GM19238 (cell line): ENCODE data around the gene ATP11A.
"Not testable (repeated sequence)": the region's sequence is repeated elsewhere in the genome, so short reads cannot be mapped to it uniquely, and the experiment has no call there.

Source experiments
- DNase-seq: peaks from one replicate; pipeline ENCODE4 v3.0.0; 2011; ENCODE audit warnings: low spot score; ENCODE audit not compliant: insufficient read length

The ATP11A gene

DNA sequence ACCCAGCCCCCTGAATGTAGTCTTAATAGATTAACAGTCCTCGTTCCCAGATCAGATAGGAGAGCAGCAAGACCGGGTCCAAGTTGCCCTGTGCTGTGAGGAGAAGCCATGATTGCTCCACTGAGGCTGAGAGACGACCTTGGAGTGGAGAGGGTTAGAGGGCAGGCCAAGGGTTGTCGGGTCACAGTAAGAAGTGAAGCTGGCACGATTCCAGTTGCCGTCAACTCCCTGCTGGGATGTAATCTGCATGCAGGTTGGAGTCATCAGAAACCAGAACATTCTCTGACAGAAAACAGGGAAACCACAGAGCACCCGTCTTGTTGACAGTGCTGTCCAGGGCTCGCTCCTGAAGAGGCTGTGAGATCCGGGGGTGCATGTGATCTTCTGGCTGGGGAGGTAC lies 19.0 kb upstream of the ATP11A start:
- no peak for DNase-seq

DNA sequence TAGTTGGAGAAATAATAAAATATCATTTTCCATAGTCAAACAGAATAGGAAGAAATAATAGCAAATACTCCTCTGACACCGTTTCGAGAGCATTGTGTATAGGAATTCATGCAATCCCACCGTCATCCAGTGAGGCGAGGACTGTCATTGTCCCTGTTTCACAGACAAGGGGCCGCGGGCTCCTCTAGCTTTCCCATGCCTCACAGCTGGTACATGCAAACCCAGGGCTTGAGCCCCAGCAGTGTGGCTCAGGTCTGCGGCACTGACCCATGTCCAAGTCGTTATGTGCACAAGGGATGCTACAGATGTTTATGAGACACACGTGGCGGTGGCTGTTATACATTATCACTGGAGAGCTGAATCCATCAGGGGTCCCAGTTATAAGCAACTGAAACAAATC lies 18.5 kb upstream of the ATP11A start:
- DNase-seq: no peak

DNA sequence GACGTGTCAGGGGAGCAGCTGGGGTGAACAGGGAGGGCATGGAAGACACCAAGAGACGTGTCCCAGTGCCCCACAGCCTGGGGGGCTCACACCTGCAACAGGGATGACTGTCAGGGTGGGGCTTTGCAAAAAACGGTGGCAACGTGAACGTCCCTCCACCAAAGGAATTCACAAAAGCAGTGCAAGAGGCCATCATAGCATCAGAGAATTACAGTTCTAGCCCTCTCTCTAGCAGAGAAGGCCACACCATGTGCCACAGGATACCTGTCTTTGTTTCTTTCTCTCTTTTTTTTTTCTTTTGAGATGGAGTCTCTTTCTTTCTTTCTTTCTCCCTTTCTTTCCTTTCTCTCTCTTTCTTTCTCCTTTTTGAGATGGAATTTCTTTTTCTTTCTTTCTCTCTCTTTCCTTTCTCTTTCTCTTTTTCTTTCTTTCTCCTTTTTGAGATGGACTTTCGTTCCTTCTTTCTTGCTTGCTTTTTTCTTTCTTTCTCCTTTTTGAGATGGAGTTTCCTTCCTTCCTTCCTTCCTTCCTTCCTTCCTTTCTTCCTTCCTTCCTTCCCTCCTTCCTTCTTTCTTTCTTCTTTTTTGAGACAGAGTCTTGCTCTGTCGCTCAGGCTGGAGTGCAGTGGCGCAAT lies 17.1 kb upstream of the ATP11A start:
- no peak for DNase-seq

DNA sequence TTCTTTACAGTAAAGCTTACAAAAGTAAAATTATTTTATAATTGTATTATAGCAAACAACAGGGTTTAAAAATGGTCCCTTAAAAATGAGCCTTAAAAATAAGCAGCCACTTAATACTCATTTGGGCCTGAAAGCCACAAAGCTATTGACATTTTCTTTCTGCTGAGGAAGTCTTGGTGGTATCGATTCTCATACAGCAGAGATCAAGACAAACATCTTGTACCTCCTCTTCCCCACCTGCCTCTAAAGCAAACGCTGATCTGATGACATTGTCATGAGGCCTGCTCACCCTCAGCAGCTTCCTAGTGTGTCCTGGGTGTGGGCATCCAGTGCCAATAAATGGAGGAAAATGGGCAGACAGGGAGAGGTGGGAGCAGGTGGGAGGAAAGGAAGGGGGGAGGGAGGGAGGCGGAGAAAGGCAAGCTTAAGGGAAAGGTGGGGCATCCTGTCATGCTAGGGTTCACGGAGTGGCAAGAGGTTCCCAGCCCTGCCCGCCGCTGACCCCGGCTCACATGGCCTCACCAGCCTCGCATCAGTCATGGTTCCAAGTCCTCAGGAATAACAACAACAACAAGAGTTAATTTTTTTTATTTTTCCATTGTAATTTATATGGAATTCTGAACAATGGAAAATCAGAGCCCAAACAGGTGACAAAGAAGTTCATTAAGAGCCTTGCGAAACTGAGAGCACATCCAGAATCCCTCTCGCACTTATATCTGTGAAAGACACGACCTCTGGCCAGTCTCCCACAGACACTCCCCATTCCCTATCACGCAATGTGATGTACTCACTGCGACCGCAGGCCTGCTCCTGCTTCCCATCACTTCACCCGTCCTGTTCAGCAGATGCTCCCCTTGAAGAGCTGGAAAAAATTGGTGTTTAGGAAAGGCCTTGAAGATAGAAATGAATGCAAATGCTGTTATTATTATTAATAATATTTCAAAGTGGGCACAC lies 15.1 kb upstream of the ATP11A start:
- DNase-seq: no peak

DNA sequence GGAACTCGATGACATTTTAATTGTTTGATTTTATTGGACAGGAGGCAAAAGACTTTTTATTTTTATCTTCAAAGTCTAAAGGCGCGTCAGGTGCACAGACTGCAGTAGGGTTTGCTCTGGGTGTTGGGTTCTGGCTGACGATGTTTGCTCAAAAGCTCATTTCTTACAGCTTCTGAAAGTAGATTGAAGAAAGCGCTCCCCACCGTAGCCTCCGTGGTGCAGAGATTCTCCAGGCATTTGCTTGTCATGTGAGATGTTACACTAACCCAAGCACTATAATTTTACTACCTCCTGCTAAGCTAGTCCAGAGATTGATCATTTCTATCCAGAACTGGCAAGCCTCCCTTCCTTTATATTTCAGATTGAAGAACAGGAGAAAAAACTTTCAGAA lies 14.5 kb upstream of the ATP11A start:
- no peak for DNase-seq

DNA sequence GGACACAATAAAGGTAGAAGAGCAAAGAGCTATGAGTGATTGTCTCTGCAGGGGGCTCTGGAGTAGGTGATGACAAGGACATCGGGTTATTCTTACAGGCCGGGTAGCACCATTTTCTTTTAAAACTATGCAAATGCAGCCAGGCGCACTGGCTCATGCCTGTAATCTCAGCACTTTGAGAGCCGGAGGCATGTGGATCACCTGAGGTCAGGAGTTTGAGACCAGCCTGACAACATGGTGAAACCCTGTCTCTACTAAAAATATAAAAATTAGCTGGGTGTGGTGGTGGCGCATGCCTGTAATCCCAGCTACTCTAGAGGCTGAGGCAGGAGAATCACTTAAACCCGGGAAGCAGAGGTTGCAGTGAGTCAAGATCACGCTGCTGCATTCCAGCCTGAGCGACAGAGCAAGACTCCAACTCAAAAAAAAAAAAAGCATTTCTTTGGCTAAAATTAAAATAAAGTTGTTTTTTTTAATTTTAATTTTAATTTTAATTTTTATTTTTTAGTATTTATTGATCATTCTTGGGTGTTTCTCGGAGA lies 12.3 kb upstream of the ATP11A start:
- DNase-seq: not testable (repeated sequence)

DNA sequence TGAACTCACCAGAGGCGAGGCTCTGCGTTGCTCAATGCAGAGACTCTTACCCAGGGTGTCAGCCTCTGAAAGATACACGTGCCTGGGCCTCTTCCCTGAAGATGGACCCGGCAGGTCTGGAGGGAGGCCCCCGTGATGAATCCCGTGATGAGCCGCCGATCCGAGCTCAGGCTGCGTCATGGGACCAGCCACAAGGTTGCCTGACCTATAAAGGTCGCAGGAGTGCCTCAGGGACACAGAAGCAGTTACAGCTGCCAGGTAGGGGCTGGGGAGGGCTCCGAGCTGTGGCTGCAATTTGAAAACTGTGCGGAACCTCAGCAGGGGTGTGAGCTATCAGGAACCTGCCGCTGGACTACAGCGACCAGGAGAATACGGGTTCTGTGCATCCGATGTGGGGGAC lies 10.5 kb upstream of the ATP11A start:
- no peak for DNase-seq

DNA sequence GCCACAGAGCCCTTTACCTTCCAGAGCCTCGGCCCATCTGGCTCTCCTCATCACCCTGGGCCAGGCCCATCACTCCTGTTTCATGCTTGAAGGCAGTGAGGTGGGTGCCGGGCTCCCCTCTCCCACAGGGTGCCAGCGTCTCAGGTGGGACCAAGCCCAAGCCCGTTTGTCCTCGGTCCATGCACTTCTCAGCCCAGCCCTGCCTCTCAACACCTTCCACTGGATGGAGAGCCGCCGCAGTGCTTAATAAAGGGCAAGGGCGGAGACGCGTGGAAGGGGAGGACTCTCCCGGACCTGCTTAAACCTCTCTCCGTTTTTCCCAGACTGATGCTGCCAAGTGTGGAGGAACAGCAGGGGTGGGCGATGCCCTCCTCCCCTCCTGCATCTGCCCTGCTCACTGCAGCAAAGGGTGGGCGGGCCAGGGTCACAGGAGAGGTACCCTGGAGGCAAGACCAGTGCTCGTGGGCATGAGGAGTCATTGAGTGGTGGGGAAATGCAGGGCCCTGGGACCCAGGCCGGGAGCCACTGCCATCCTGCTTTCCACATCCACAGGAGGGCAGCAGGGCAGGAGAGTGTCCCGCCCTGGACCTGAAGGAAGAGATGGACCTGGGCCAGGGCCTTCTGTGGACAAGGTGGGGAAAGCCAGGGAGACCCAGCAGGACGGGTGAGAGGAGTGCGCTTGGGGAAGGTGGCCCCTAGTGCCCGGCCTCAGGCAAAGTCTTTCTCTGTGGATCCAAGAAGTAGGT lies 9.7 kb upstream of the ATP11A start:
- no peak for DNase-seq

DNA sequence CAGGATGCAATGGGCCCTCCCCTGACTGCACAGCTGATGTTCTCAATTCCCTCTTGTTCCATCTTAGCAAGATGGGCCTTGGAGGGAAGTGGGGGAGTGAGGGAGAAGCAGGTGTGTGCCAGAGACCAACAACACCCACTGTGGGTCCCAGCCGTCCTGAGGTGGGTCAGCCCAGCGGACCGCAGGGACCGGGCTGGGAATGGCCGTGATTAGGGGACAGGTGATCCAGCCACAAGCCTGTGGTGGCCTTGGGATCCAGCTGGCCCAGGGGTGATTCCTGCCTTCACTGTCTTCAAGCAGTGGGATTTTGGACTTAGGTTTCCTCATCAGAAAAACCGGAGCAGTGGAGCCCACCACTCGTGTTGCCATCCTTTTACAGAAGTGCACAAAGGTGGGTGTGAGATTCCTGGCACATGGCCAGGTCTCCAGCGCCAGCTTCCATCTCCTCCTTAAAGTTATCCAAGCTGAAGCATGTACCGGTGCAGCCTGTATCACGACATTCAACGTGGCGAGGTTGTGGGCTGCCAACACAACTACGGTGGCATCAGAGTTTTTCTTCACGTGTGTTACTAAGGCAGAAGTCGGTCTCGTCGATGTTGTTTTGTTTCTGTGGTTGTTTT lies 9.0 kb upstream of the ATP11A start:
- DNase-seq: no peak

DNA sequence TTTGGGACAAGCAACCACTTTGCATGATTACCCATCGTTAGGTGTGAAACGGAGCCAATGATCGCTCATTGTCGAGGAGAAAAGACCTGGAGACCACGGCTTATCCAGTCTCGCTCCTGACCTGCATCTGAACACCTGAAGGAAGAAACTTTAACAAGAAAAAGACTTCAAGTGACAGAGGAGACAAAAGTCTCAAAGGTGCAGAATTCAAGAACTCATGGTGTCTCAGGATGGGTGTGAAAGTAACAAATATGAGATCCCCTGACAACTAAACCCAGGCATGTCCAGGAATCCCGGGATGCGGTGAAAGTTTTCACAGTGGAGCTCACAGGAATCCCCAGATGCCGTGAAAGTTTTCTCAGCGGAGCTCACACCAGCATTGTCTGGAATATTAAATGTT lies 6.3 kb upstream of the ATP11A start:
- DNase-seq: no peak

DNA sequence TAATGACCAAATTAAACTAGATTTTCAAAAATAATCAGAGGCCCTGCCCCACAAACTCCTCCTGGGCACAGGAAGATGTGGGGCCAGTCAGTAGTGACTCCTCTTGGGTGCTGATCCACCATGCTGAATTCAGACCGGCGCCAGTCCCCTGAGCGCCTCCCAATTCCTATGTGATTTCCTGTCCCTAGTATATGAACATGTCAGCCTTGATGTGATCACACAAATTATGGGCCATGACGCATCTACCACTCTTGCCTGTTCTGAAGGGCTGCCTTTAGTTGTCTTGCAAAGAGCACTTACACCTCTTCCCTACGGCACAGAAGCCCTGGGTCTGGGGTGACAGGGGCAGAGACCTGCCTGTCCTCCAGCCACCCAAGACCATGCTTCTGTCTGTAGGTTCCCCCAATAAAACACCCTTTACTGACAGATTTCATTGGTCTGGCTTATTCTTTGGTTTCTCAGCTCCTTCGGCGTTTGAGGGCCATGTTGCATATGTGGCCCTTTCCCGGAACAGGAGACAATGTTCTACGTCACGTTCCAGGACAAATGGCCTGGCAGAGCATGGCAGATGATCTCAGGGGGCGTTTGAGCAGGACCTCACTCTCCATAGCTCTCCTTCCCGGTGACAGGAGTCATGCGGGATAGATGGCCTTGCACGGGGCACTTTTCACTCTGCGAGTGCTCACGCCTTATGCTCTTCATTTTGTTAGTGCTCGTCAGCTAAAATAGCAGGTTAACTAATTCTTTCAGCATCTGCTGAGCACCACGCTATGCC lies 5.6 kb upstream of the ATP11A start:
- no peak for DNase-seq

DNA sequence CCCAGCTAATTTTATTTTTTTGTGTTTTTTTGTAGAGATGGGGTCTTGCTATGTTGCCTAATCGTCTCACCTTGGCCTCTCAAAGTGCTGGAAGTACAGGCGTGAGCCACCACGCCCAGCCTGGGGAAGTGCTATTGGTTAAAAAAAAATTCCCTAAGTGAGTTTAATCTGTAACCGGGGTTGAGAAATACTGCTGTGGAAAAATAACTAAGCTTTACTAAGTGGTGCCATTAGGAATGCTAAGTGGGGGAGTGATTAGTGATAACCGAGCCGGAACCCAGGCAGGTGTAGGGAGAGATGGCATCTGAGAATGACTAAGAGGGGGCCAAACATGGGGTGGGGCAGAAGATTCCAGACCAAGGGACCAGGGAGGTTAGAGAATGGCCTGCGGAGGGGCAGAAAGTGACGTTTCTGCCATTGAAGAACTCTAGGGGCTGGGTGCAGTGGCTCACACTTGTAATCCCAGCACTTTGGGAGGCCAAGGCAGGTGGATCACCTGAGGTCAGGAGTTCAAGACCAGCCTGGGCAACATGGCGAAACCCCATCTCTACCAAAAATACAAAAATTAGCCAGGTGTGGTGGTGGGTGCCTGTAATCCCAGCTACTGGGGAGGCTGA lies 4.5 kb upstream of the ATP11A start:
- not testable (repeated sequence) for DNase-seq

DNA sequence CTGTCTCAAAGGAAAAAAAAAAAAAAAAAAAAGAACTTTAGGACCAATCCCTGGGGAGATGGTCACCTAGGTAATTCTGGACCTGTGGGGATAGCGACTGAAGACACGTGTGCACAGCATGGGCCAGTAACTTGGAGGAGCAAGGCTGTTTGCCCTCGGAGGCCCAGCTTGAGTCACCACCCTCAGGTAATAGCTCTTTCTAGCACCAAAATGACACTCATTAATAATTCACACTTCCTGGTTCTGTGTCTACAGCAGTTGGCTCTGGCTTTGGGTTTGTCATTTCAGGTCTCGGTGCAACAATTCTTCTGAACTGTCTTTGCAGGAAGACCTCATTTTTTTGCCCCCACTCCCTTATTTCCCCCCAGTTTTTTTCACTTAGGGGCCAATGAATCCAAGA lies 3.9 kb upstream of the ATP11A start:
- no peak for DNase-seq

DNA sequence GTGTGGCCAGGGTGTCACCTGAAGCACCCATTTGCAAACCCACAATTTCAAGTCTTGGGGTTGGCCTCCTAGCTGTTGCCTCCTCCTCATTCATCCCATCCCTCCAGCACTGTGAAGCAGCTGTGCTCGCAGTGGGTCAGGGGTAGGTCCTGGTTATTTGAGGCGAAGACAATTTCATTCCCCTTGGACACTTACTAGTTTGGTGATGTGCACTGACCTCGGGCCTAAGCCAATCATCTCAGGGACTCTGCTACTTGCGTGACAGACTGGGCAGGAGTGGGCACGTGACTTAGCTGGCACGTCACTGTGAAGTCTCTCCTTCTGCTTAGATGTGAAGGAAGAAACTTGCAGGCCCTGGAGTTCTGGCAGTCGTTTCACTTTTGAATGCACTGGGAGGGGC lies 3.5 kb upstream of the ATP11A start:
- DNase-seq: no peak

DNA sequence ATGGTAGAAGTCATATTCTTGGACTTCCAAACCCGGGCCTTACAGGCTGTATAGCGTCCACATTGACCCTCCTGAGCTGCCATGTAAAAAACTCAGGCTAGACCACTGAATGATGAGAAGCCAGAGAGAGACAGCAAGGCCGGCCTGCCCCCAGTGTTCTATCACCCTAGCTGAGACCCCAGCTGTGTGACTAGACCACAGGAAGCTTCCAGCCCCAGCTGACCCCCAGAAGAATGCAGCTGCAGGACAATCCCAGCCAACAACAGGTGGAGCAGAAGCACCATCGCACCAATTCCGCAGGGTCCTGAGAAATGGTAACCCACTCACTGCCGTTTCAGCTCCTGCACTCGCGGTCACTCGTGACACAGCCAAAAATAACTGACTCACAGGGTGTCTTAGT lies 2.9 kb upstream of the ATP11A start:
- DNase-seq: no peak

DNA sequence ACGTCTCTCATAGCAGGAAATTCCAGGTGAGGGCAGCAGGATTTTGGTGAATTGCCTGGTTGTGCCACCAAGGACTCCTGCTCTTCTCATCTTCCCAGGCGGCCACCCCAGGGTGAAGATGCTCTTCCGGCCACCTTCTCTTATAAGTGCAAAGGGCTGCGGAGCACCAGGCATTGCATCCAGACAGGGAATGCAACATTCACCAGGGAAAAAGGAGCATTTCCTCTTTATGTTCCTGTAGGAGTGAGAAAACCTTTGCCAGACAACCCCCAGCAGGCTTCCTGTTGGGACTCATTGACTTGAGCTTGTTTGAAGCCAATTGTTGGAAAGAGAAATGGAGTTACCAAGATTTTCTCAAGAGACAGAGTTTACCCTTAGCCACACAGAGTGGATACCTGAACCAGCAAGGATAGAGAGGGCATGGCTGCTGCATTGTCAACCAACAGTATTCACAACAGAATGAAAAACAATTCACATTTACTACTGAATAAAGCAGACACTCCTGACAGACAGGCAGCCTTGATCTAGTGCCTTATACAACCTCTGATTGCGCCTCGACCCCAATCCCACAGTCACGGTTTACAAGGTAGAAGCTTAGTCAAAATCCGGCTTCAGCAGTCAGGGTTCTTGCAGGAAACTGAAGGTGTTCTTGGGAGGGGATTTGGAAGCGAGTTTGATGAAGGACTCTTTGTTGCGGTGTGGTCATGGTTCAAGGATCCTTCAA lies 1.8 kb upstream of the ATP11A start:
- no peak for DNase-seq

DNA sequence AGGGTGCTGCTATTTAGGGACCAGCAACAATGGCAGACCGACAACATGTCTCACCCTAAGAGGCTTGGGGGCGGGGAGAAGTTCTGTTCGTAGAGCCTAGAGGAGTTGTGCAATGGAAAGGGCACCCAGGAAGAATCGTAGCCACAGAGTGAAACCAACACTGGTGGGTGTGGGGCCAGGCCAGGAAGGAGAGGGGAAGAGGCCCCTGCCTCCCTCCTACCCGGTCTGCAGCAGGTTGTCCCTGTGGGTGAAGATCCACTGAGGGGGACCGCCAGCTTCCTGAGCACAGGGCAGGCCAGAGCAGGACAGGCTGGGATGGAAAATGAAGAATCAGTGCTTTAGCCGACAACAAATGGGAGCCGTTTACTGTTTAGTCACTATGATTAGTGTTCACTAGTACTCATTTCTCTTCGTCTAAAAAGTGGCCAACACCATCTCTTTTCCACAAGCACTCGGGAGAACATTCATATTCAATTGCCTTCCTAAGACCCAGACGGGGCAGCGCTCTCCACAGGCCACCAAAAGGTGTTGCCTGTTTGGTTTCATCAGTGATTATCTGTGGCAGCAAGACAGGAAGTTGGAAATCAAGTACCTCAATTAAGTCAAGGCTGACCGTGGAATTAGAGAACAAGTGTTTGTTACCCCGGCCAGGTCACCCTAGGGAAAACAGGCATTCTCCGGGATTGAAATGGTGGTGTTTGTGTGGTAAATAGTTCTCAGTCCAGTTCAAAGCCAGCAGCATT lies 1.1 kb upstream of the ATP11A start:
- DNase-seq: no peak

DNA sequence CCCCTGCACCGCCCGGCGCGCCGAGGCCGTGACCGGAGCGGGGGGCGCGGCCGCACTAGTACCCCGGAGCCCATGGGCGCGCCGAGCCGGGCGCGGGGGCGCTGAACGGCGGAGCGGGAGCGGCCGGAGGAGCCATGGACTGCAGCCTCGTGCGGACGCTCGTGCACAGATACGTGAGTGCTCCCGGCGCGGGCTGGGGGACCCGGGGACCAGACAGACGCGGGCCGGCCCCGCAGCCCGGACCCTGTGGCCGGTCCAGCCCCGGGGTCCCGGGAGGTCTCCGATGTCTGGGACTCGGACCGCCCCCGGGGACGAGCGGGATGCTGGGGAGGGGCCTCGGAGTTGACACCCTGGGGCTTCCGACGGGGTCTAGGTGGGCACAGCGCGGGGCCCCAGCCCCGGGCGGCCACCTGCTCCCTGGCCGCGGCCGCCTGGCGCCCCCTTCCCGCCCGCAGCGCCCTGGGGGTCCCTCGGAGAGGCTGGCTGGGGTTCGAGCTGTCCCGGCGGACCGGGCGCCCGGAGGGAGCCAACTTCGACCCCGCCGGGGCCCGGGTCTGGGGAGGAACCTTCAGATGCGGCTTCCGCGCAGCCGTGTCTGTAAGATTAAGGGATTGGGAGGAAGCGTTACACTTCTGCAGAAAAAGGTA lies 568 bp downstream of the ATP11A start:
- peak; percentile 57 for DNase-seq
